ENCODE results near the gene MYO7B. TPM values are rescaled to one million over a fixed set of nuclear protein-coding genes. Genes with fewer than 3 reads are reported as not detected.

The MYO7B gene
- total RNA-seq, 4 donors from 2014 or later: 0.56 TPM; not detected in 3

DNA sequence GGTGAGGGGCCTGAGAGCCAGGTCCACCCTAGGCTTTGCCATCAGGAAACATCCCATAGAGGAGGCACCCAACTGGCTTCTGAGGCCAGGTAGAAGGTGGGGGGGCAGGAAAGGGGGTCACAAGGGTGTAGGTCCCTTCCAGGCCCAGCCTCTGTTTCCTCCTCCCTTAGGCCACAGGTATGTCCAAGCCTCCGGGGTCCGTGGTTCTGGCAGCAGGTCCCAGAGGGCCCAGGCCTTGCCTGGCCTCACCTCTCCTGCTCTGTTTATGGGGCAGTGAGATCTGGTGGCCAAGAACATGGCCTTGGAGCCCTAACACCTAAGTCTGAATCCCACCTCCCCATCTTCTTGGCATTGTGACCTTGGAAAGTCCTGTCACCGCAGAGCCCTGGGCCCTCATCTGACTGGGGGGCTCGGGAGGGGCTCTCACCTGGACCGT, 88.9 kb downstream of the MYO7B start:
- intact Hi-C loops (cut with DNase I): no loop called here
- Histone ChIP-seq H3K9me3 (no peaks in the 10 kb centered on the region), H3K4me1 (no peaks in the 10 kb centered on the region), H3K4me3 (replicated peaks in 1 of 3) (no peak overlapping the region), H3K27ac (no peak overlapping the region), H3K36me3 (no peaks in the 10 kb centered on the region), H3K27me3 (no peaks in the 10 kb centered on the region)
- WGBS, 2 donors: 88 to 96% methylated on average over 3 of the region's 5 CpGs
- DNase-seq: no peak
- TF ChIP-seq, protein P1, sequence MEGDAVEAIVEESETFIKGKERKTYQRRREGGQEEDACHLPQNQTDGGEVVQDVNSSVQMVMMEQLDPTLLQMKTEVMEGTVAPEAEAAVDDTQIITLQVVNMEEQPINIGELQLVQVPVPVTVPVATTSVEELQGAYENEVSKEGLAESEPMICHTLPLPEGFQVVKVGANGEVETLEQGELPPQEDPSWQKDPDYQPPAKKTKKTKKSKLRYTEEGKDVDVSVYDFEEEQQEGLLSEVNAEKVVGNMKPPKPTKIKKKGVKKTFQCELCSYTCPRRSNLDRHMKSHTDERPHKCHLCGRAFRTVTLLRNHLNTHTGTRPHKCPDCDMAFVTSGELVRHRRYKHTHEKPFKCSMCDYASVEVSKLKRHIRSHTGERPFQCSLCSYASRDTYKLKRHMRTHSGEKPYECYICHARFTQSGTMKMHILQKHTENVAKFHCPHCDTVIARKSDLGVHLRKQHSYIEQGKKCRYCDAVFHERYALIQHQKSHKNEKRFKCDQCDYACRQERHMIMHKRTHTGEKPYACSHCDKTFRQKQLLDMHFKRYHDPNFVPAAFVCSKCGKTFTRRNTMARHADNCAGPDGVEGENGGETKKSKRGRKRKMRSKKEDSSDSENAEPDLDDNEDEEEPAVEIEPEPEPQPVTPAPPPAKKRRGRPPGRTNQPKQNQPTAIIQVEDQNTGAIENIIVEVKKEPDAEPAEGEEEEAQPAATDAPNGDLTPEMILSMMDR (IDR thresholded peaks at IDR 0.05): no peak
- TF ChIP-seq POLR2A (IDR thresholded peaks at IDR 0.05): no peak

DNA sequence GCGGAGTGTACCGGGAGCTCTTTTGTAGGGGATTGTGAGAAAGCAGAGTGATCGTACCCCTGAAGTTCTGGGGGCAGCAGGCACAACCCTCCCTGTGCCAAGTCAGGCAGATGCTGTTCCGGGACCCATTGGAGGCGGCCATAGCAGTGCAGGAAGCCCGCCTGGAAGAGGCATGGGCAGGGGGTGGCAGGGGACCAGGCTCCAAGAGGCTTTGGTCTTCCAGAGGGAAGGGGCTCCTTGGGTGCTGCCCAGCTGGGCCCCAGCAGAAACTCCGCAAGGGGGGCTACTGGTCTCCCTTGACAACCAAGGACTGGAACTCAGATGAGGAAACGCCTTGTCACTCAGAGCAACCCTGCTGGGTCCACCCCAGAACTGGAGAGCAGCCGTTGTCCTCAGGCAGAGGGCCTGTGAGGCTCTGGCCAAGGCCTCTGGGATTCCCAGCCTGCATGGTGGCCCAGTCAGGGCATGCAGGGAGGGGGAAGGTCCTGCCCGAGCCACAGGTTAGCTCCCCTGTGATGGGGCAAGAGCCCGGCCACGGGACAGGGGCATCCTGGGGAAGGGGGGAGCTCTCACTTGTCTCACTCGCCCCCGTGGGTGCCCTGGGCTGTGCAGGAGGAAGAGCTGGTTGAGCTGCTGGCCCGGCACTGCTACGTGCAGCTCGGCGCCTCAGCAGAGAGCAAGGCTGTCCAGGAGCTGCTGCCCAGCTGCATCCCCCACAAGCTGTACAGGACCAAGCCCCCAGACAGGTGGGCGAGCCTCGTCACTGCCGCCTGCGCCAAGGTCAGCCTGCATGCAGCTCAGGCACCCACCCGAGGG, 89.5 kb downstream of the MYO7B start:
- 90 to 94% methylated on average over 10 to 18 of the region's 23 CpGs for WGBS, 2 donors
- intact Hi-C loops (cut with DNase I): no loop called here
- TF ChIP-seq, protein P1 (IDR thresholded peaks at IDR 0.05): no peak
- TF ChIP-seq POLR2A (IDR thresholded peaks at IDR 0.05): no peak

GRCh38 chr2:127625572-127625951, 90.1 kb downstream of the MYO7B start:
- no peaks in the 10 kb centered on the region for H3K27me3 ChIP-seq
- H3K9me3 ChIP-seq: no peaks in the 10 kb centered on the region
- no peak for DNase-seq
- H3K4me1 ChIP-seq: no peaks in the 10 kb centered on the region
- WGBS, 2 donors: 86 to 91% methylated on average over 2 of the region's 2 CpGs
- intact Hi-C loops (cut with DNase I): no loop called here
- no peaks in the 10 kb centered on the region for H3K36me3 ChIP-seq
- no peak overlapping the region for H3K4me3 ChIP-seq (replicated peaks in 1 of 3)
- TF ChIP-seq, protein P1 (IDR thresholded peaks at IDR 0.05): no peak
- no peak for TF ChIP-seq POLR2A (IDR thresholded peaks at IDR 0.05)
- H3K27ac ChIP-seq: no peak overlapping the region

More for the DNA sequence above, 89.5 kb downstream of the MYO7B start:
- Histone ChIP-seq H3K27ac (no peak overlapping the region), H3K4me1 (no peaks in the 10 kb centered on the region), H3K27me3 (no peaks in the 10 kb centered on the region), H3K4me3 (replicated peaks in 1 of 3) (no peak overlapping the region), H3K9me3 (no peaks in the 10 kb centered on the region), H3K36me3 (no peaks in the 10 kb centered on the region)
- DNase-seq: no peak

DNA sequence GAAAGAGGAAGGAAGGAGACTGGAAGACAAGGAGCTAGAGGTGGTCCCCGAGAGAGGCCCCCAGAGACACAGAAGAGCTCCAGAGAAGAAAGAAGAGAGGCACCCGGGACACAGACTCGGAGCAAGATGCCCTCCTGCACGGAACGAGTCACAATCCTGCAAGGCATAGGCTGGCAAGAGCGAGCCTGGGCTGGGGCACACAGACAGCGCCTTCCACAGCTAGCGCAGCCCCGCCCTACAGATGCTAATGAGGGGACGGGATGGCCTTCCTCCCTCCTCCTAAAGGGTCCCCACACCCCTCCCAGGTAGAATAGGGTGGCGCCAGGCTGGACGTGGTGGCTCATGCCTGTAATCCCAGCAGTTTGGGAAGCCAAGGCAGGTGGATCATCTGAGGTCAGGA, 90.7 kb downstream of the MYO7B start:
- DNase-seq: no peak
- Histone ChIP-seq H3K36me3 (no peaks in the 10 kb centered on the region), H3K27me3 (no peaks in the 10 kb centered on the region), H3K4me1 (no peaks in the 10 kb centered on the region), H3K9me3 (no peaks in the 10 kb centered on the region), H3K27ac (no peak overlapping the region), H3K4me3 (replicated peaks in 1 of 3) (no peak overlapping the region)
- TF ChIP-seq POLR2A (IDR thresholded peaks at IDR 0.05): no peak
- intact Hi-C loops (cut with DNase I): no loop called here
- 70 to 71% methylated on average over 11 to 12 of the region's 12 CpGs for WGBS, 2 donors

DNA sequence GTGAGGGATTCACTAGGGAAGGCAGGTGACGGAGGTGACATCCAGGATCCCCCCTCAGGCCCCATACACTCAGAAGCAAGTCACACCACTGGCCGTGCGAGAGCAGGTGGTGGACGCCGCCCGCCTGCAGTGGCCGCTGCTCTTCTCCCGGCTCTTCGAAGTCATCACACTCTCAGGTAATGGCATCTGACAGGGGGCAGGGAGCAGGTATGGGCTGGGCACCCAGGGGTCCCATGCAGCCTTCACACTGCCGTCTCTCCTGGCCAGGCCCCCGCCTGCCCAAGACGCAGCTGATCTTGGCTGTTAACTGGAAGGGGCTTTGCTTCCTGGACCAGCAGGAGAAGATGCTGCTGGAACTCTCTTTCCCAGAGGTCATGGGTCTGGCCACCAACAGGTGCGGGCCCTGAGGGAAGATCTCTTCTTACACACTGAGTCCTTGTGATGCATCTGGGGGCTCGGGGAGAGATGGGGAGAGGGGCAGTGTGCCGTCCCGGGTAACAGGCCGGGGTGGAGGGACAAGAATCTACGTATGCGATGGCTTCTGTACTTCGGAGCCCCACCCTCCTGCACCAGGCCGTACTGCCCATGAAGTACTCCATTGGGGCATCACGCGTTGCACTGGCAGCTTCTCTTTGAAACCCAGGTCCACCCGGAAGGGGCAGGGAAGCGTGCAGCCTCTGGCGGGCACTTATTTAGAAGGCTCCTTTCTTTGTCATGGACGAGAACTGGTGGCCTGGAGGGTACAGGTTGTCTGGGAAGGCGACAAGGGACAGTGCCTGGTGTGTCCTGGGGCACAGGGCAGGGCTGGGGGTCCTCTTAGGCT, 91.6 kb downstream of the MYO7B start:
- intact Hi-C loops (cut with DNase I): no loop called here

More for the DNA sequence above, 91.6 kb downstream of the MYO7B start:
- TF ChIP-seq POLR2A (IDR thresholded peaks at IDR 0.05): no peak
- TF ChIP-seq, protein P1 (IDR thresholded peaks at IDR 0.05): no peak
- H3K4me3 ChIP-seq (replicated peaks in 1 of 3): no peak overlapping the region
- 85 to 92% methylated on average over 16 to 26 of the region's 28 CpGs for WGBS, 2 donors
- no peak for DNase-seq
- no peaks in the 10 kb centered on the region for H3K27me3 ChIP-seq
- H3K9me3 ChIP-seq: no peaks in the 10 kb centered on the region
- H3K4me1 ChIP-seq: no peaks in the 10 kb centered on the region
- no peak overlapping the region for H3K27ac ChIP-seq
- no peaks in the 10 kb centered on the region for H3K36me3 ChIP-seq

All from thyroid gland (tissue), 4 donors.